Measurements from ENCODE around the gene PRG3. TPM values are rescaled to one million over a fixed set of nuclear protein-coding genes. Genes with fewer than 3 reads are reported as not detected.

The PRG3 gene
- total and polyA plus RNA-seq, 2 donors from 2014 or later = not detected

GRCh38 chr11:57359396-57359795 lies 21.6 kb downstream of the PRG3 start:
- H3K9ac ChIP-seq (ENCODE audit: low read length in 3 of 3) = no peak overlapping the region
- no peak overlapping the region for H3K4me3 ChIP-seq (ENCODE audit: low read length in 3 of 3)
- H3K27ac ChIP-seq (ENCODE audit: low read depth in 2 of 2, low read length in 2 of 2) = no peak overlapping the region
- intact Hi-C loops (cut with DNase I) = no loop called here
- no peaks in the 10 kb centered on the region for H3K27me3 ChIP-seq (ENCODE audit: control insufficient read depth, insufficient read depth, low read length)
- no peak for FAIRE-seq
- no peaks in the 10 kb centered on the region for H3K36me3 ChIP-seq (ENCODE audit: control insufficient read depth in 2 of 3, insufficient read depth in 3 of 3, low read length in 3 of 3)
- DNase-seq = no peak
- no peaks in the 10 kb centered on the region for H3K9me3 ChIP-seq (ENCODE audit: control insufficient read depth in 2 of 3, insufficient read depth in 1 of 3, low read length in 3 of 3)
- TF ChIP-seq, protein P1, sequence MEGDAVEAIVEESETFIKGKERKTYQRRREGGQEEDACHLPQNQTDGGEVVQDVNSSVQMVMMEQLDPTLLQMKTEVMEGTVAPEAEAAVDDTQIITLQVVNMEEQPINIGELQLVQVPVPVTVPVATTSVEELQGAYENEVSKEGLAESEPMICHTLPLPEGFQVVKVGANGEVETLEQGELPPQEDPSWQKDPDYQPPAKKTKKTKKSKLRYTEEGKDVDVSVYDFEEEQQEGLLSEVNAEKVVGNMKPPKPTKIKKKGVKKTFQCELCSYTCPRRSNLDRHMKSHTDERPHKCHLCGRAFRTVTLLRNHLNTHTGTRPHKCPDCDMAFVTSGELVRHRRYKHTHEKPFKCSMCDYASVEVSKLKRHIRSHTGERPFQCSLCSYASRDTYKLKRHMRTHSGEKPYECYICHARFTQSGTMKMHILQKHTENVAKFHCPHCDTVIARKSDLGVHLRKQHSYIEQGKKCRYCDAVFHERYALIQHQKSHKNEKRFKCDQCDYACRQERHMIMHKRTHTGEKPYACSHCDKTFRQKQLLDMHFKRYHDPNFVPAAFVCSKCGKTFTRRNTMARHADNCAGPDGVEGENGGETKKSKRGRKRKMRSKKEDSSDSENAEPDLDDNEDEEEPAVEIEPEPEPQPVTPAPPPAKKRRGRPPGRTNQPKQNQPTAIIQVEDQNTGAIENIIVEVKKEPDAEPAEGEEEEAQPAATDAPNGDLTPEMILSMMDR (IDR thresholded peaks at IDR 0.05; ENCODE audit: borderline replicate concordance, extremely low read depth, insufficient read depth) = no peak
- no peaks in the 10 kb centered on the region for H3K4me1 ChIP-seq (ENCODE audit: control insufficient read depth in 2 of 3, insufficient read depth in 2 of 3, low read depth in 1 of 3, low read length in 3 of 3)

GRCh38 chr11:57358991-57359390 lies 22.0 kb downstream of the PRG3 start:
- Histone ChIP-seq H3K4me3 (ENCODE audit: low read length in 3 of 3) (no peak overlapping the region), H3K9ac (ENCODE audit: low read length in 3 of 3) (no peak overlapping the region), H3K4me1 (ENCODE audit: control insufficient read depth in 2 of 3, insufficient read depth in 2 of 3, low read depth in 1 of 3, low read length in 3 of 3) (no peaks in the 10 kb centered on the region), H3K36me3 (ENCODE audit: control insufficient read depth in 2 of 3, insufficient read depth in 3 of 3, low read length in 3 of 3) (no peaks in the 10 kb centered on the region), H3K9me3 (ENCODE audit: control insufficient read depth in 2 of 3, insufficient read depth in 1 of 3, low read length in 3 of 3) (no peaks in the 10 kb centered on the region), H3K27me3 (ENCODE audit: control insufficient read depth, insufficient read depth, low read length) (no peaks in the 10 kb centered on the region), H3K27ac (ENCODE audit: low read depth in 2 of 2, low read length in 2 of 2) (no peak overlapping the region)
- intact Hi-C loops (cut with DNase I) = no loop called here
- no peak for DNase-seq
- TF ChIP-seq, protein P1 (IDR thresholded peaks at IDR 0.05; ENCODE audit: borderline replicate concordance, extremely low read depth, insufficient read depth) = no peak
- FAIRE-seq = no peak

DNA sequence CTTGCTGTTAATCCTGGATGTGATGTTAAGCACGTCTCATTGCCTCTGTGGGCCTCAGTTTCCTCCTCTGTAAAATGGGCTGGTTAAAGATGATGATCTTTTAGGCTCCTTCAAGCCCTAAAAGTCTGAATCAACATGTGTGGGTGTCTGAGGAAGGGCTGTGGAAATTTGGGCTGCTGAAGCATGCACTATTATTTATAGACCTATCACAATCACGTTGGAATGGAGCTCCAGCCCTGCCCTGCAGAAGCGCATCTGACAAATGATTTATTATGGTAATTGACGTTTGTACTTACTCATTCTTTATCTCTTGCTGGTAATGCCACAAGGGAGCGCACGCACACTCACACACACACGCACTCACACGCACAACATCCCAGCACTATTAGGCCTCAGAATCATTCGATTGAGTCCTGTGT lies 22.4 kb downstream of the PRG3 start:
- H3K4me3 ChIP-seq (ENCODE audit: low read length in 3 of 3) = no peak overlapping the region
- H3K9me3 ChIP-seq (ENCODE audit: control insufficient read depth in 2 of 3, insufficient read depth in 1 of 3, low read length in 3 of 3) = no peaks in the 10 kb centered on the region
- intact Hi-C loops (cut with DNase I) = no loop called here
- H3K4me1 ChIP-seq (ENCODE audit: control insufficient read depth in 2 of 3, insufficient read depth in 2 of 3, low read depth in 1 of 3, low read length in 3 of 3) = no peaks in the 10 kb centered on the region
- FAIRE-seq (no peak), DNase-seq (no peak)
- TF ChIP-seq, protein P1 (IDR thresholded peaks at IDR 0.05; ENCODE audit: borderline replicate concordance, extremely low read depth, insufficient read depth) = no peak
- H3K27ac ChIP-seq (ENCODE audit: low read depth in 2 of 2, low read length in 2 of 2) = no peak overlapping the region
- H3K36me3 ChIP-seq (ENCODE audit: control insufficient read depth in 2 of 3, insufficient read depth in 3 of 3, low read length in 3 of 3) = no peaks in the 10 kb centered on the region
- no peak overlapping the region for H3K9ac ChIP-seq (ENCODE audit: low read length in 3 of 3)
- H3K27me3 ChIP-seq (ENCODE audit: control insufficient read depth, insufficient read depth, low read length) = no peaks in the 10 kb centered on the region

DNA sequence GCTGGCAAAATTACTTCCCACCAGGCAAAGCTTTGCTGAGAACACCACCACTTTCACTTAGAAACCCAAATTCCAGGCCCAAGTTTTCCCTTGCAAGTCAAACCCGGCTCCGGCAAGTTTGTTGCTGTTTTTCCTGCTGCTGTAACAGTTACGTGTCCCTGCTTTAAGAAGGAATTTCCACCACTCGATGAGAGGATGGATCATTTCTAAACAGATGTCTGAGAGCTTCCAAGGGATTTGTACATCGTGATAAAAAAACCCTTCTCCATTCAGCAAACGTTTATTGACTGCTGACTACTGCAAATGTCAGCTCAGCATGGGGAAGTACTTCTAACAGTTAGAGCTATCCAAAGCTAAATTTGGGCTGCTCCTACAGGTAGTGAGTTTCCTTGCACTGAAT lies 23.1 kb downstream of the PRG3 start:
- Histone ChIP-seq H3K27me3 (ENCODE audit: control insufficient read depth, insufficient read depth, low read length) (no peaks in the 10 kb centered on the region), H3K4me3 (ENCODE audit: low read length in 3 of 3) (no peak overlapping the region), H3K9ac (ENCODE audit: low read length in 3 of 3) (no peak overlapping the region), H3K4me1 (ENCODE audit: control insufficient read depth in 2 of 3, insufficient read depth in 2 of 3, low read depth in 1 of 3, low read length in 3 of 3) (no peaks in the 10 kb centered on the region), H3K9me3 (ENCODE audit: control insufficient read depth in 2 of 3, insufficient read depth in 1 of 3, low read length in 3 of 3) (no peaks in the 10 kb centered on the region), H3K27ac (ENCODE audit: low read depth in 2 of 2, low read length in 2 of 2) (no peak overlapping the region), H3K36me3 (ENCODE audit: control insufficient read depth in 2 of 3, insufficient read depth in 3 of 3, low read length in 3 of 3) (no peaks in the 10 kb centered on the region)
- TF ChIP-seq, protein P1 (IDR thresholded peaks at IDR 0.05; ENCODE audit: borderline replicate concordance, extremely low read depth, insufficient read depth) = no peak
- DNase-seq = no peak
- intact Hi-C loops (cut with DNase I) = no loop called here
- no peak for FAIRE-seq

Data from kidney (tissue), 14 donors.